ENCODE measurements around the gene KCNJ6. TPM values are rescaled to one million over a fixed set of nuclear protein-coding genes. Genes with fewer than 3 reads are reported as not detected.

KCNJ6 gene
- total and polyA plus RNA-seq, 9 of the 15 experiments (the other 6 are each of a cell fraction or from before 2014, with no cell fraction given) = 0.06 to 0.21 (median 0.13) TPM; not detected in 1

- H4K20me1 ChIP-seq (replicated peaks; ENCODE audit: control insufficient read depth, insufficient read depth, low read length) = no peaks in the 10 kb centered on the region
- intact Hi-C loops (cut with micrococcal nuclease) = loop anchor here (5.0 to 10.0 kb wide), 2 partner anchors 182 to 460 kb away; no protein-coding TSS in a partner anchor
- no peak for ATAC-seq
- H2AFZ ChIP-seq (ENCODE audit: low read depth, low read length) = no peak overlapping the region
- ChIA-PET POLR2A (interaction anchor here (0.6 kb wide), 1 partner anchor 16 kb away, joined by 3 read pairs; no protein-coding TSS in a partner anchor), CTCF (ENCODE audit: low intra/inter-chr PET ratio) (interaction anchor here (0.6 kb wide), 1 partner anchor 10 kb away, joined by 5 read pairs; no protein-coding TSS in a partner anchor)
- no peaks in the 10 kb centered on the region for H3K79me2 ChIP-seq (ENCODE audit: control insufficient read depth, insufficient read depth, low read length)
- in situ Hi-C loops (cut with MboI) = no loop called here
- H3K9me3 ChIP-seq (replicated peaks; ENCODE audit: control insufficient read depth, insufficient read depth, low read depth, low read length) = no peaks in the 10 kb centered on the region
- no peak overlapping the region for H3K4me3 ChIP-seq
- H3K9me1 ChIP-seq (ENCODE audit: control insufficient read depth, insufficient read depth, low read length) = no peaks in the 10 kb centered on the region
- H3K4me2 ChIP-seq (ENCODE audit: insufficient read depth, low read length) = no peak overlapping the region
- no peak overlapping the region for H3K9ac ChIP-seq (ENCODE audit: insufficient read depth in 1 of 2, low read depth in 2 of 2, low read length in 2 of 2)
- no peak overlapping the region for H3K27ac ChIP-seq (ENCODE audit: extremely low read depth, low read depth, low read length)
- H3K27me3 ChIP-seq (ENCODE audit: control insufficient read depth in 2 of 2, insufficient read depth in 2 of 2, low read length in 2 of 2) = peaks cover 26 to 31% of the 10 kb centered on the region in 2 experiments; a peak in 4 of 5 replicates
- FAIRE-seq = no peak
- DNase-seq (ENCODE audit: extremely low read depth in 1 of 4, low spot score in 3 of 4) = no peak
- peaks cover 4 to 5% of the 10 kb centered on the region in 2 experiments; a peak in 2 of 5 replicates for H3K4me1 ChIP-seq (replicated peaks in 1 of 2; ENCODE audit: control insufficient read depth in 2 of 2, insufficient read depth in 2 of 2, low read length in 2 of 2)
- WGBS (ENCODE audit: insufficient coverage, low coverage, missing lambda C conversion rate) = 7% methylated on average over 8 of the region's 8 CpGs
- no TSS peak for BruUV-seq (replicated peaks)
- H3K36me3 ChIP-seq (ENCODE audit: control insufficient read depth, insufficient read depth, low read length) = no peaks in the 10 kb centered on the region
- TF ChIP-seq ZNF717 (CRISPR knock-in tag; IDR thresholded peaks at IDR 0.05) (no peak), ZNF778 (CRISPR knock-in tag; IDR thresholded peaks at IDR 0.05) (no peak), ZNF589 (CRISPR knock-in tag; IDR thresholded peaks at IDR 0.05; ENCODE audit: low read depth) (no peak), ZEB2 (IDR thresholded peaks at IDR 0.05) (no peak), ZNF75A (CRISPR knock-in tag; IDR thresholded peaks at IDR 0.05) (no peak), ZBTB7A (IDR thresholded peaks at IDR 0.05; ENCODE audit: borderline replicate concordance, control insufficient read depth, low read depth, low read length) (no peak), MEIS2 (IDR thresholded peaks at IDR 0.05; ENCODE audit: partially characterized antibody) (no peak), FOXA1 (IDR thresholded peaks at IDR 0.05; ENCODE audit: borderline replicate concordance) (no peak), BCLAF1 (IDR thresholded peaks at IDR 0.05; ENCODE audit: borderline replicate concordance in 1 of 2, control insufficient read depth in 1 of 2, low read depth in 2 of 2, low read length in 1 of 2) (no peak), TEAD4 (IDR thresholded peaks at IDR 0.05; ENCODE audit: low read length) (no peak), TEAD4 (CRISPR knock-in tag; IDR thresholded peaks at IDR 0.05; ENCODE audit: borderline replicate concordance) (no peak), E2F4 (CRISPR knock-in tag; IDR thresholded peaks at IDR 0.05; ENCODE audit: low read depth) (no peak), GATAD2B (IDR thresholded peaks at IDR 0.05; ENCODE audit: borderline replicate concordance) (no peak), ZNF12 (CRISPR knock-in tag; IDR thresholded peaks at IDR 0.05) (no peak), ZFP36 (IDR thresholded peaks at IDR 0.05; ENCODE audit: low read depth, low read length, partially characterized antibody) (no peak), JUND (IDR thresholded peaks at IDR 0.05; ENCODE audit: borderline replicate concordance, low read depth, low read length) (no peak), JUND (tag; IDR thresholded peaks at IDR 0.05; ENCODE audit: borderline replicate concordance, low read depth, low read length) (no peak), BRF2 (IDR thresholded peaks at IDR 0.05; ENCODE audit: borderline replicate concordance, insufficient read depth, insufficient read length) (no peak), ZZZ3 (IDR thresholded peaks at IDR 0.05) (no peak)
Measured at GRCh38 chr21:37644636-37645035, 271.6 kb downstream of the KCNJ6 start.

All from K562 (cell line).